Neural progenitor cell (in vitro differentiated cells): Measurements from ENCODE around the gene PTPRN2. TPM values are rescaled to one million over a fixed set of nuclear protein-coding genes. Genes with fewer than 3 reads are reported as not detected.

Experiments used
- DNase-seq: peaks from one replicate; pipeline ENCODE4 v3.0.0-alpha.2; 2016; ENCODE audit warnings: low spot score
- H2AFZ ChIP-seq: fragments of 200-600 bp; sonication (generic); replicated peaks from 2 replicates; pipeline ENCODE4 v1.6.1; 2016; ENCODE audit warnings: antibody characterized with exemption
- H3F3A ChIP-seq: fragments of 200-600 bp; sonication (generic); 2 replicates; pipeline ENCODE4 v1.6.1; 2016; ENCODE audit warnings: antibody characterized with exemption, low read depth
- H3K27ac ChIP-seq: fragments of 200-600 bp; sonication (generic); 2 replicates; pipeline ENCODE4 v1.5.1; 2016; ENCODE audit warnings: mild to moderate bottlenecking
- H3K27me3 ChIP-seq: fragments of 200-600 bp; sonication (generic); 2 replicates; pipeline ENCODE4 v1.6.1; 2016; ENCODE audit warnings: mild to moderate bottlenecking, moderate library complexity
- H3K36me3 ChIP-seq: fragments of 200-600 bp; sonication (generic); 2 replicates; pipeline ENCODE4 v1.5.1; 2016
- H3K4me1 ChIP-seq: fragments of 200-600 bp; sonication (generic); 2 replicates; pipeline ENCODE4 v1.6.1; 2016; ENCODE audit warnings: mixed run types
- H3K4me2 ChIP-seq: fragments of 200-600 bp; sonication (generic); 2 replicates; pipeline ENCODE4 v1.6.1; 2016
- H3K4me3 ChIP-seq: fragments of 200-600 bp; sonication (generic); 2 replicates; pipeline ENCODE4 v1.5.1; 2016
- H3K79me2 ChIP-seq: fragments of 200-600 bp; sonication (generic); 2 replicates; pipeline ENCODE4 v1.6.1; 2016; ENCODE audit warnings: low read depth
- H3K9ac ChIP-seq: fragments of 200-600 bp; sonication (generic); 2 replicates; pipeline ENCODE4 v1.6.1; 2016
- H3K9me3 ChIP-seq: fragments of 200-600 bp; sonication (generic); 2 replicates; pipeline ENCODE4 v1.5.1; 2016; ENCODE audit warnings: low read depth
- H4K20me1 ChIP-seq: fragments of 200-600 bp; sonication (generic); 2 replicates; pipeline ENCODE4 v1.6.1; 2016; ENCODE audit warnings: low read depth
- H3K27ac Mint-ChIP-seq: 3 replicates; pipeline ENCODE4 v1.8.0; 2021; ENCODE audit warnings: mixed read lengths
- H3K27me3 Mint-ChIP-seq: 2 replicates; pipeline ENCODE4 v1.8.0; 2022; ENCODE audit warnings: low read depth, mild to moderate bottlenecking, inconsistent platforms, moderate library complexity, mixed read lengths; ENCODE audit not compliant: insufficient read depth
- H3K36me3 Mint-ChIP-seq: 3 replicates; pipeline ENCODE4 v1.8.0; 2021; ENCODE audit warnings: mixed read lengths
- H3K4me1 Mint-ChIP-seq: 3 replicates; pipeline ENCODE4 v1.8.0; 2021; ENCODE audit warnings: mixed read lengths
- H3K4me3 Mint-ChIP-seq: 3 replicates; pipeline ENCODE4 v1.8.0; 2021; ENCODE audit warnings: mild to moderate bottlenecking, moderate library complexity, mixed read lengths
- H3K9me3 Mint-ChIP-seq: 3 replicates; pipeline ENCODE4 v1.8.0; 2020; ENCODE audit warnings: mixed read lengths
- CTCF ChIP-seq: fragments of 200-600 bp; sonication (generic); IDR thresholded peaks from 2 replicates; pipeline ENCODE4 v1.5.1; 2017; ENCODE audit warnings: antibody characterized with exemption, mild to moderate bottlenecking
- EZH2 ChIP-seq: fragments of 200-600 bp; sonication (generic); IDR thresholded peaks from 2 replicates; pipeline ENCODE4 v1.6.1; 2017; ENCODE audit warnings: antibody characterized with exemption, mild to moderate bottlenecking, moderate library complexity
- EZH2phosphoT487 ChIP-seq: fragments of 200-600 bp; sonication (generic); IDR thresholded peaks from 2 replicates; pipeline ENCODE4 v1.6.1; 2017; ENCODE audit warnings: antibody characterized with exemption
- total RNA-seq: library from RNA; depleted of rRNA; stranded (reverse); fragments of >200 nt; gene quantifications from 2 replicates; pipeline ENCODE4 v1.2.3, GENCODE V29; 2015; ENCODE audit warnings: low replicate concordance

Gene PTPRN2
- total RNA-seq, 1 donor from 2014 or later = 3.0 TPM

DNA sequence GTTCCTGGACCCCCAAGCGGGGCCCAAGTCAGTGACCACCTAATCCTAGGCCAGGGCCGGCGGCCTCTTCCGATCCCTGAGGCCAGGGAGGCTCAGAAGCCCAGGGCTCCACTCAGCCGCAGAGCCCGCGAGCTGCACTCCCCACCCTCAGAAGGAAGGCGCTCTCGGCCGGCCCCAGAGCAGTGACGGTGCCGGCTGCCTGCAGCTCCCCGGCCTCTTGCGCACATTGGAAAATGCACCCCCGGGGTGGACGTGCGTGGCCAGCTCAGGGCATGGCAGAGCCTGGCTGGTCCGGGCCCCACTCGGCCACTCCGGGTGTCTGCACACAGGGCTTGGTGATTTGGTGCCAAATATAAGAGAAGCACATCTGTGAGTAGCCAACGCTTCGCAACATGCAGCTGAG lies 269.1 kb downstream of the PTPRN2 start:
- Histone ChIP-seq H3K27ac (peak overlapping the region; percentile 91), H3K36me3 (no peaks in the 10 kb centered on the region), H3K27me3 (no peaks in the 10 kb centered on the region), H3K4me1 (peaks cover 22% of the 10 kb centered on the region), H3K79me2 (no peaks in the 10 kb centered on the region), H4K20me1 (no peaks in the 10 kb centered on the region), H2AFZ (peak overlapping the region; percentile 20), H3K9me3 (no peaks in the 10 kb centered on the region), H3K4me2 (peak overlapping the region; percentile 59), H3K9ac (no peak overlapping the region), H3K4me3 (no peak overlapping the region), H3F3A (peaks cover 27% of the 10 kb centered on the region)
- Mint-ChIP-seq H3K4me1 (peaks cover 34% of the 10 kb centered on the region), H3K27ac (no peak overlapping the region), H3K4me3 (no peak overlapping the region), H3K27me3 (peaks cover 28% of the 10 kb centered on the region), H3K36me3 (peaks cover 8% of the 10 kb centered on the region), H3K9me3 (peaks cover 22% of the 10 kb centered on the region)
- TF ChIP-seq EZH2 (no peak), EZH2phosphoT487 (no peak), CTCF (no peak)
- DNase-seq = peak; percentile 65

DNA sequence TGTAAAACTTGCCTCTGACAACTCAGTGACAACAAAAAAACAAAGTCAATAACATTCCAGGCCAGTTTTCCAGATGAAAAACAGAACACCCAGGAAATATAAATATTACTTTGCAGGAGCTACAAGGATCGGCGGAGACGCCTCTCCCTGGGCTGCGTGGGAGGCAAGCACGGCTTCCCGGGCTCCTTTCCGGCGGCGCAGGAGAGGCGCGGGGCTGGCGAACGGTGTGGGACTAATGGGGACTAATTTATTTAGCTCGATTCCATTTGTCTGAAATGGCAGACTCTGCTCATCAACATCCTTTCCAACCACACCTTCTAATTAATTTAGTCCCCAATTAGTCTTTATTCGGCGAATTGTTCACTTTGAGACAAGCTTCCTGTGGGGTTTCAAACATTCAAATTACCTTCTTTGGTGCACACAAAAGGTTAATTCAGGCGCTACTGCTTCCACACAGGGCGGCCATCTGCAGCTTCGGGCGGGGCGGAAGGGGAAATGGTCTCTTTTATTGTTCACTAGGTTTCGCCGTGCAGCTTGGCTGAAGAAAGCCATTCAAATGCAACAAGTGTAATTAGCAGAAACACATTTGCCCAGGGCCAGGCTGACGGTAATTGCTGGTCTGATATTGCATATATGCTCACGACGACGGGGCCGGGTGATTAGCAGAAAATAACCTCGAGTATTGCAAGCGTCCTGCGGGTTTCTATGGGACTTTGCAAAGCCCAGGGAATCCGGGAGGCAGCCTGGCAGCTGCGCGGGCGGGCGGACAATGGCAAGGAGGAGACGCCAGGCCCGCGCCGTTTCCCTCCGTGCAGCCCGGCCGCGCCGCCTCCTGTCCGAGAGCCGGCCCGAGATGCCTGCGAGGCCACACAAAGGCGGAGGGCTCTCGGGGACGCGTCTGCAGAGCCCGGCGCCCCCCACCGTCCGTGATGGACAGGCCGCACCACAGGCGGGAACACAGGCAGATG lies 270.1 kb downstream of the PTPRN2 start:
- Mint-ChIP-seq H3K9me3 (peaks cover 27% of the 10 kb centered on the region), H3K36me3 (peaks cover 11% of the 10 kb centered on the region), H3K27me3 (peaks cover 23% of the 10 kb centered on the region), H3K27ac (peak overlapping the region; percentile 98), H3K4me3 (peak overlapping the region; percentile 77), H3K4me1 (peaks cover 26% of the 10 kb centered on the region)
- Histone ChIP-seq H3K27me3 (no peaks in the 10 kb centered on the region), H3K4me3 (peak overlapping the region; percentile 11), H3K4me2 (peak overlapping the region; percentile 59), H3K36me3 (no peaks in the 10 kb centered on the region), H3F3A (peaks cover 33% of the 10 kb centered on the region), H3K27ac (peak overlapping the region; percentile 91), H3K9me3 (no peaks in the 10 kb centered on the region), H3K79me2 (no peaks in the 10 kb centered on the region), H3K9ac (no peak overlapping the region), H2AFZ (peak overlapping the region; percentile 20), H4K20me1 (no peaks in the 10 kb centered on the region), H3K4me1 (peaks cover 16% of the 10 kb centered on the region)
- TF ChIP-seq EZH2phosphoT487 (peak; percentile 97), EZH2 (no peak), CTCF (peak; percentile 25)
- DNase-seq = peak; percentile 98

DNA sequence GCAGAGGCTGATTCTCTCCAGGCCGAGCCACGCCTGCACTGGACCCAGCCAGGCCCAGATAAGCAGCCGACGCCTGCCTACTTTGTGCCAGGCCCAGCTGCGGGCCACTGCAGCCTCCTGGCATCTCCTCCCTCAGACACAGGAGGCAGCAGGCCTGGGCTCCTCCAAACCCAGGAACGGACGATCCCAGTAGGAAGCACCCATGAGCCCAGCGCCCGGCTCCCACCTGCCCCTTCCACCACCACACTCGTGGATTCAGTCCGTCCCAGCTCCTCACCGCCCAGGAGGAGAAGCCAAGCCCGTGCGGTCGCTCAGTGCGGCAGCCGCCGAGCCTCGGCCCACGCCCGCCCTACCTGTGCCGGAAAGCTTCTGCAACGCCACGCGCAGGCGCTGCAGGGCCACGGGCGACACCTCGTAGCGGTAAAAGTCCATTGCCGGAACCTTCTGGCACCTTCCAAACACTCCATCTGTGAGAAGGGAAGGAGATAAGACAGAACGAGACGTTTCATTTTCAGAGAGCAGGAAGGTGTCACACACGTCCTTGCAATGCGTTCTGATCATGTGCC lies 271.1 kb downstream of the PTPRN2 start:
- Histone ChIP-seq H3K4me3 (peak overlapping the region; percentile 11), H3K4me2 (peak overlapping the region; percentile 59), H3K9ac (no peak overlapping the region), H3K27ac (no peak overlapping the region), H3F3A (peaks cover 43% of the 10 kb centered on the region), H3K9me3 (no peaks in the 10 kb centered on the region), H3K79me2 (no peaks in the 10 kb centered on the region), H2AFZ (no peak overlapping the region), H3K4me1 (peaks cover 16% of the 10 kb centered on the region), H4K20me1 (no peaks in the 10 kb centered on the region), H3K27me3 (no peaks in the 10 kb centered on the region), H3K36me3 (no peaks in the 10 kb centered on the region)
- Mint-ChIP-seq H3K27ac (no peak overlapping the region), H3K4me3 (peak overlapping the region; percentile 71), H3K27me3 (peaks cover 23% of the 10 kb centered on the region), H3K9me3 (peaks cover 37% of the 10 kb centered on the region), H3K4me1 (peaks cover 20% of the 10 kb centered on the region), H3K36me3 (peaks cover 15% of the 10 kb centered on the region)
- no peak for DNase-seq
- TF ChIP-seq EZH2phosphoT487 = no peak
- no peak for TF ChIP-seq EZH2
- no peak for TF ChIP-seq CTCF
